Hypothalamus (tissue), 51 donors: ENCODE data around the gene PHC2.
"Not testable (repeated sequence)": the region's sequence is repeated elsewhere in the genome, so short reads cannot be mapped to it uniquely, and the experiment has no call there.

Source experiments
- DNase-seq, 51 donors: peaks; one replicate each; lab custom pipeline; 2025; lab: John Stamatoyannopoulos, UW

Gene PHC2

GRCh38 chr1:33319949-33320618, 110.8 kb downstream of the PHC2 start:
- no peak for DNase-seq

DNA sequence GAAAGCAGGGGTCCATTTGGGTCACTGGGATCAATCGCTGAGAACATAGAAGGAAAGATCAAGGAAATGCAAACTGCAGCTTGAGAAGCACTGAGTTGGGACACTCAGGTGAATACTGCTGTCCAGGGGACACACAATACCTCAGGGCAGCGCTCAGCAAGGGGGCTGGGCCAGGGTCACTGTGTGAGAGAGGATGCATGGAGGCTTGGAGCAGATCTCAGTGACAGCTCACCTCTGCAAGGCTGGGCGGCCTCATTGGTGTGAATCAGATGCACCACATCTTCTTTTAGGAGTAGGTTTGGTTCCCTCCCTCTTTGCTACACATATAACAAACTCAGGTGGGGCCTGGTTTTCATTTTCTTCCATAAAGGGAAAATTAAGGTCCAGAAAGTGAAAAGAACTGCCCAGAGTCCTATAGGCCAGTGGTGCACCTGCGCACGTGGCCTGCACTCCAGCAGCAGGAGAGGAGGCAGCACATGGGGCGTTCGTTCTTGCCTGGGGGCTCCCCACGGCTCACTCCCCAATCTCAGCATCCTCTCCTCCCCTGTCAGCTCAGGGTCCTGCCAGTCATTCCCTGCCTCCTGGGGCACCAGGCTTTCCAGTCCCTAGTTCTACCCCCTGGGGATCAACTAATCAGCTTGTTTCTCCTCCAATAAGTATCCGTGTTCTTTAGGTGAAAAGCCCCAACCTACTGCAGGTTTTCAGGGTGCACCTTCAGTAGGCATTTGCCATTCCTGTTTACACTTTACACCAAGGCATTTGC, 111.5 kb downstream of the PHC2 start:
- no peak for DNase-seq

DNA sequence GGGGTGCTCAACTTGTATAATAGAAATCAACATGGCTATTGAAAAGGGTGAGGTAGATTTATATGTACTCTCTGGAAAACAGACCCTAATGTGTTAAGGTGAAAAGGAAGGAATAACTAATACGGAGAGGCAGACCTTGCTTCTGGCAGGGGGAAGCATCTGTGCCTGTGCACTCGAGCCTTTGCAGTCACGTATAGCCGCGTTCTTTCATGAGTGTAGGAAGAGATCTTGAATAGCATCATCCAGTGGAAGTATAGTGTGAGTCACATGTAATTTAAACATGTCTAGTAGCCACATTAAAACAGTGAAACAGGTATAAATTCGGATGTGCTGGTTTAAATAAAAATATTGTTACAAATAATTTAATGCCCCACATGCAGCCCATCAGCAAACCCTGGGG, 112.9 kb downstream of the PHC2 start:
- DNase-seq = no peak

DNA sequence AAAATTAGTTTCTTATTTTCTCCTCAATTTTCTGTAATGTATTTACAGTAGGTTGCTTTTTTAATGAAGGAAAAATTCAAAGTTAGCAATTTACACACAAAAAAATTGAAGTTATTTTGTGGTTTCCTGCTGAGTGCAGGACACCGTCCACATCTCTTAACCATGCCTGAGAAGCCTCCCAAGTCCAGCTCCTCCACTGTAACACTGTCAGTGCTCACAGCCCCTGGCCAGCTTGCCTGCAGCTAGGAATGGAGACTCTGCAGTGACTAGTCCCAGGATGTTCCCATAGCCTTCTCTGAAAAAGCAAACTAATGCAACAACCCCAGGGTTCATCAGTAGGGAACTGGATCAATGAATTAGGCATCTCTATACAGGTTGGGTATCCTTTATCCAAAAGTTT, 113.5 kb downstream of the PHC2 start:
- no peak for DNase-seq

DNA sequence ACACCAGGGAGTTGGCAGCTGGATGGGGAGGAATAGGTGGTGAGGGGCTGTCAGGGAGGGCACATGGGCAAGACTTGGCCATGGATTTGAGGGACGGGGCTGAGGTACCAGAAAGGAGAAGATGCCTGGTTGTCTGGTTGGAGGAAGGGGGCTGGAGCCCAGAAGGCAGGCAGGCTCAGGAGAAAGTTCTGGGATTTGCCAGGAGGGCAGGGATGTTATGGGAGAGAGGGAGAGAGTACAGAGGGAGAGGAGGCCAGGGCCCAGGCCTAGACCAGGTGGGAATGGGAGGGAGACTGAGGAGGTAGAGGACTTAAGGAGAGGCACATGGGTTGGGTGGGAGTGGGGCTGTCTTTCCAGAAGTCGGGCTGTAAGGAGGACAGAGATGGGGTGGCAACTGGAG, 114.3 kb downstream of the PHC2 start:
- DNase-seq = no peak

- no peak for DNase-seq
Measured at GRCh38 chr1:33314416-33314815, 116.5 kb downstream of the PHC2 start.

DNA sequence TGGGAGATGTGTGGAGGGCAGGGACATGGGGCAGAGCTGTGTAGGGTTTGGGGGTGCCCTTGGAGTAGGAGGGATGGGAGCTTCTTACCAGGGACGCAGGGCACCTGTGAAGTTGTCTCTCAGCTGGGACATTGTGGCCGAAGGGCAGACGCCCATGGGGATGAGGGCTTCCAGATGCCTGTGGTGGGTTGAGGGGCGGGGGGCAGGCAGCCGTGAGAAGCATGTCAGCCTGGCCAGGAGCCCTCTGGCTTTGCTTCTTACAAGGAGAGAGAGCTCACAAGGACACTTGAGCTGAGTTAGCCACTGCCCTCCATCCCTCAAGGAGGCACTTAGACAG, 118.5 kb downstream of the PHC2 start:
- DNase-seq = no peak

DNA sequence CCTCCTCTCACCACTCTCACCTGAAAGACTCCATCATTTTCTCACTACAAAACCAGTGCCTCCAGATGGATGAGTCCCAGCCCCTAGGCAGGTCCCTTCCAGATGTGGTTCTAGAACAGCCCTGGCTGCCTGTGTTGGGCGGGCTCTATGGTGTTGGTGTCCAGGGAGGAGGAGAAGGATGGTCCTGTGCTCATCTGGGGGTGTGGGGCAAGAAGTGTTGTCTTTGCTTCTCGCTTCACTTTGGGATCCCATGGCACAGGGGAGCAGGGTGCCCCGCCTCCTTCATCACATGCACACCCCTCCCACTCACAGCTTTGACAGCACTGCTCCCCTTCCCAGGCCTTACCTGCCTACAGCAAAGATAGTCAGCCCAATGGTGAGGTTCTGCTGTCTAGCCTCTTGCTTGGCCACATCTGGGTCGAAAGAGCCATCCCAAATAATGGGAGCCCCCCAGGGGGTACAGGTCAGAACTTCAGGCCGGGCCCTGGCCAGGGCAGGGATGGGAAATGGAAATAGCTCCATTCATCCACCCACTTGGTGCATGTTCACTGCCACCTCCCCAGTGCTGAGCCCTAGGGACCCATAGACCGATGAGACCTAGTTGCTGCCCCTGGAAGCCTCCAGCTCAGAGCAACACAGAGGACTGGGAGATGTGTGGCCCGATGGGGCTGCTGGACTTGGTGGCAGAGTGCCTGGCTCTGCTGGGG, 119.0 kb downstream of the PHC2 start:
- DNase-seq = no peak

- DNase-seq = no peak
Measured at GRCh38 chr1:33310702-33311101, 120.2 kb downstream of the PHC2 start.

GRCh38 chr1:33309351-33309750, 121.5 kb downstream of the PHC2 start:
- not testable (repeated sequence) for DNase-seq

DNA sequence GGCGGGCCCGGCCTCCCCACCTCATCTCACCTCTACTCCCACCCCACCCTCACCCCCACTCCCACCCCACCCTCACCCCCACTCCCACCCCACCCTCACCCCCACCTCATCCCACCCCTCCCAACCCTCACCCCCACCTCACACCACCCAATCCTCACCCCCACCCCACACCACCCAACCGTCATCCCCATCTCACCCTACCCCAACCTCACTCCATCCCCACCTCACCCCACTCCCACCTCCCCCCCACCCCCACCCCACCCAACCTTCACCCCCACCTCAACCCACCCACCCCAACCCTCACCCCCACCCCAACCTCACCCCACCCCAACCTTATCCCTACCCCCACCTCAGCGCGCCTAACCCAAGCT, 123.4 kb downstream of the PHC2 start:
- no peak for DNase-seq

GRCh38 chr1:33306653-33307493, 124.0 kb downstream of the PHC2 start:
- DNase-seq = peak in 7 of 51 donors; percentile 4 to 23 (median 14)

- no peak for DNase-seq
Measured at GRCh38 chr1:33305816-33306652, 124.9 kb downstream of the PHC2 start.

- no peak for DNase-seq
Measured at GRCh38 chr1:33305016-33305415, 125.9 kb downstream of the PHC2 start.

DNA sequence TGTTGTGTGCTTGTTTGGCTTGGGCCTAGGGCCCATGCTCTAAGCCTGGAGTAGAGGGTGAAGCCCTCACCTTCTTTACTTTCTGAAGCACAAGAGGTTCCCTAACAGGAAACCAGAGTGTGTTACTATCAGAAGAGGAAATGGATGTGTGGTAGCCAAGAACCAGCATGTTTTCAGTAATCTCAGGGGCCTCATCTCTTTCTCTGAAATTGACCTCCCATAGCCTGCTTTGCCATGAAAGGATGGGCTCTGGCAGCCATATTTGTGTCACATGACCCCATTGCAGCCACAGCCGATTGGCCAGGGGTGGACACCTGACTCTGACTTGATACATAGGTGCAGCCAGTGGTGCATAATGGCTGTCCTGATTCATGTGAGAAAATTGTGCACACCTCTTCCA, 128.6 kb downstream of the PHC2 start:
- DNase-seq = no peak

DNA sequence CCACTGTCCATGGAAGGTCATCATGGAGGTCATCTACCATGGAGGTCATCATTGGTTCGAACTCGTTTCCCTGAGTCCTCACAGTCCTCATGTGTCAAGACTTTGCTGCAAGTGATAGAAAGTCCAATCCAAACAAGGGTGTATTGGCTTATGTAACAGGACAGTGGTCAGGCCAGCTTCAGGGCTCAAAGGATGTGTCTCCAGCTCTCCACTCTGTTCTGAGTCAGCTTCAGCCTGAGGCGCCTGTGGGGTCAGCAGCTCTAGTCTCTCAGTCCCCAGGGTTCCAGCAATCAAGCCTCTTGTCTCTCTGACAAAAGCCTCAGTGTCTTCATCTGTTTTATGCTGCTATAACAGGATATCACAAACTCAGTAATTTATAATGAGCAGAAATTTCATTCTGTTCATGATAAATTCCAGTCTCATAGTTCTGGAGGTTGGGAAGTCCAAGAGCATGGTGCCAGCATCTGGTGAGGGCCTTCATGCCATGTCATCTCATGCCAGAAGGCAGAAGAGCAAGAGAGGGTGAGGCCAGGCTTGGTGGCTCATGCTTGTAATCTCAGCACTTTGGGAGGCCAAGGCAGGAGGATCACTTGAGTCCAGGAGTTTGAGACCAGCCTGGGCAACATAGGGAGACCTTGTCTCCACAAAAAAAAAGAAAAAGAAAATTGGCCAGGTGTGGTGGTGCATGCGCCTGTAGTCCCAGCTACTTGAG, 129.5 kb downstream of the PHC2 start:
- DNase-seq = no peak

DNA sequence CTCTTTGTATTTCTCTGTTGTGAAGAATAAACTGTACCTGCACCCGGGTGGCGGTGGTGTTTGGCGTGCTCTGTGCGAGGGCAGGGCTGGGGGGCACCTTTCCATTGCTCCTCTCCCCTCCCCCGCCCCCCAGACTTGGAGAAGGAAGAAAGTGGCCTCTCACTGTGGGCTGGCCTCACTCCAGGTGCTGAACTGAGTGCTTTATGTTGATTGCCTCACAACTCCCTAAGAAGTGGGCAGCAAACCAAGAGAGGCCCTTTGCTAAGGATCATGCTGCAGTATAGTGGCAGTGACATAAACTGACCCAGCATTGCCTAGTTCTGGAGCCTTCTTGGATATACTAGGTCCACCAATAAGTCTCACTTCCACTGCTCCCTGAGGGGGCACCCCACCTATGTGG, 130.2 kb downstream of the PHC2 start:
- DNase-seq = peak in 11 of 51 donors; percentile 4 to 65 (median 16)

GRCh38 chr1:33299461-33300155, 131.3 kb downstream of the PHC2 start:
- DNase-seq = no peak
